Head of caudate nucleus (tissue), 42 donors: ENCODE measurements around the gene LYPD1.
A peak's percentile ranks its signal among the peaks of the same experiment; 100 is the strongest.

Source experiments
- DNase-seq, 42 donors: peaks; one replicate each; pipeline versions ENCODE4 v3.0.0 to v3.0.0-alpha.2; 2020 to 2021; ENCODE audit warnings: mixed read lengths in 7 of 42
- intact Hi-C: fragments of 100-400 bp; cut with DNase I; formaldehyde crosslinking; loops from one replicate; pipeline ENCODE4 v1.15.0; 2022

LYPD1 gene

DNA sequence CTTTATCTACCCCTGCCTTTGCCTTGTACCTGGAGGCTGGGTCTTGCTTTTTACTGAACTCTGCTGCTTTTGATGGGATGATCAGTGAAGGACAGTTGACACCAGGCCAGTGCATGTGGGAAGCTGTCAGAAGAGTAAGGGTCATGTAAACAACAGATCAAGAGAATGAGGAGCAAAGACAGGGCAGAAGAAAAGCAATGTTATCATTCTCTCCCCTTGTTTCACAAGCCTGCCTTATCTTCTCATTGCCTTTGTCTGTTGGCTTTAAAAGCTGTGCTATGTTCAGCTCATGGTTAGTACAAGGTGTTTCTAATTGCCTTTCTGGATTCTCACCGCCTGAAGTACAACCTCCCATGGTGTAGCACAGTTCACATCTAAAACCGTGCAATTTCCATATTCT is 27.6 kb downstream of the LYPD1 start:
- intact Hi-C loops: no loop called here

GRCh38 chr2:132641819-132642218 is 28.2 kb downstream of the LYPD1 start:
- intact Hi-C loops: no loop called here
- no peak for DNase-seq

More for the DNA sequence above, 27.6 kb downstream of the LYPD1 start:
- peak in 1 of 42 donors; percentile 42 for DNase-seq

GRCh38 chr2:132640116-132640515 is 29.9 kb downstream of the LYPD1 start:
- no peak for DNase-seq
- intact Hi-C loops: no loop called here

GRCh38 chr2:132638313-132639040 is 31.5 kb downstream of the LYPD1 start:
- intact Hi-C loops: no loop called here
- DNase-seq: no peak

- no peak for DNase-seq
- intact Hi-C loops: no loop called here
These were observed 33.7 kb downstream of the LYPD1 start for GRCh38 chr2:132636346-132636745.

DNA sequence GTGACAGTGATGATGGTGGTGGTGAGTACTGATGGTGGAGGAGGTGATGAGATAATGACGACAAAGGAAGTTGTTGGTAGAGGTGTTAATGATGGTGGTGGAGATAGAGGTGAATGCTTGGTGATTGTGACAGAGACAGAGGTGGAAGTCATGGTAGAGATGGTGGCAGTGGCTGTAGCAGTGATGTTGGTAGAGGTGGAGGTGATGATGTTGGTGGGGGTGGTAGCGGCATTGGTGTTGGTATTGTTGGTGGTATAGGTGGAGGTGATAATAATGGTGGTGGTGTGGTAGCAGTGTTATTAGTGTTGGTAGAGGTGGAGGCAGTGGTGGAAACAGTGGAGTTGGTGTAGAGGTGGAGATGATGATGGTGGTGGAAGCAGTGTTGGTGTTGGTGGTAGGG is 36.4 kb downstream of the LYPD1 start:
- DNase-seq: no peak
- intact Hi-C loops: no loop called here

DNA sequence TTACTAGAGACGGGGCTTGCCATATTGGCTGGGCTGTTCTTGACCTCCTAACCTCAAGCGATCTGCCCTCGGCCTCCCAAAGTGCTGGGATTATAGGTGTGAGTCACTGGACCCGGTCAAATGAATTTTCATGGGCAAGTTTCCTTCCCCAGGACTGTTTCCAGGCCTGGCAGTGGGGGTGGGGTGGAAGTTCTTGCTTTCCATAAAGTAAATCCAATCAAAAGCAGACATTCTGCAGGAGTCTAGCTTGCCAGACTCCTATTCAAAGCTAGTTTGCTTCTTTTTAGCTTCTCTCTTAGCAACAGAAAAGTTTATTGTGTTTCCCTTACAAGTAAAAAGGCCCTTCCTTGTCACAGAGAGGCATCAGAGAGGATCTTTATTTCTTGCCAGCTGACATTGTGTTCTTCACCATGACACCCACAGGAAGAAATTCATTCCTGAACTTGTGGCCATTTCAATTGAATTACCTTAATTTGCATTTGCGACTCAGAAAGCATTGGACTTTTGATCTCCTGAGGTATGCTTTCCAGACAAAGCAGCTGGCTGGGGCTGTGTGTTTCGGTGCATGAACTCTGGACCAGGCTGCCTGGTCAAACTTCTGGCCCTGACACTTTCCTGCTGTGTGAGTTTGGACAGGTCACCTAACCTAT is 37.9 kb downstream of the LYPD1 start:
- peak in 27 of 42 donors; percentile 18 to 78 (median 44) for DNase-seq
- intact Hi-C loops: no loop called here

- no peak for DNase-seq
- intact Hi-C loops: no loop called here
These were observed 42.5 kb downstream of the LYPD1 start for GRCh38 chr2:132627536-132627935.

- DNase-seq: no peak
- intact Hi-C loops: no loop called here
These were observed 46.7 kb downstream of the LYPD1 start for GRCh38 chr2:132623096-132623839.

- intact Hi-C loops: no loop called here
- DNase-seq: no peak
These were observed 48.7 kb downstream of the LYPD1 start for GRCh38 chr2:132621131-132621875.

DNA sequence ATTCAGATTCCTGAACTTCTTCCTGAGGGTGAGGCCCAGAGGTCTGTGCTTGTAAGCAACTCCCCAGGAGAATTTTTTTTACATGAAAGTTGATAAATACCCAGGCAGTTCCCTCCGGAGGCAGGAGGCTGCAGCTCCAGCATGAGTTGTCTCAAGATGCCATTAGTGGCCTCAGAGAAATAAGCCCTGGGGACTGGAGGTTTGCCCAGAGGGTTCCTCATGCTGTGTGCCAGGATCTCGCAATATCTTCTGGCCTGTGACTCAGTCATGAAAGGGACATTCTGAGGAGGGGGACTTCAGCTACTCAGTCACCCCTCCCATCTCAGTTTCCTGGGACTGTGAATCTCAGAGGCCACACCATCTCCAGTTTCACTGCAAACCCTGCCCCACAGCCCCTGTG is 49.9 kb downstream of the LYPD1 start:
- intact Hi-C loops: no loop called here
- DNase-seq: peak in 4 of 42 donors; percentile 32 to 69 (median 48)

DNA sequence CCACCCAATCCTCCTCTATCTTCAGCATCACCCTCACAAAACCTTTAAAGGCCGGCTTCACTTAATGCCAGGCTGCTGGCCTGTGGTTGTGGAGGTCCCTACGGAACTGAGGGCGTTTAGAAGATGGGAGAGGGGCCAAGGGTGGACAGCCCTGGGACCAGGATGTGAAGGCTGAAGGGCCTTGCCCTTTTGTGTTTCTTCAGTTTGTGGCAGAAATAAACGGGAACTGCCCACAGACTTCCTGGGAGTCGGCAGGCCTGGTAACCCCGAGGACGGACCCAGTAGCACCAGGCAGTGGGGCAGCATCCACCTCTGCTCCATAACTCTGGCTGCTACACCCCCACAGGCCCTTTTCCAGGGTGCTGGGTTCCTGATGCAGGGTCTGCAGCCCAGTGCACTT is 51.3 kb downstream of the LYPD1 start:
- no peak for DNase-seq
- intact Hi-C loops: no loop called here

GRCh38 chr2:132617989-132618388 is 52.0 kb downstream of the LYPD1 start:
- intact Hi-C loops: no loop called here
- DNase-seq: no peak

DNA sequence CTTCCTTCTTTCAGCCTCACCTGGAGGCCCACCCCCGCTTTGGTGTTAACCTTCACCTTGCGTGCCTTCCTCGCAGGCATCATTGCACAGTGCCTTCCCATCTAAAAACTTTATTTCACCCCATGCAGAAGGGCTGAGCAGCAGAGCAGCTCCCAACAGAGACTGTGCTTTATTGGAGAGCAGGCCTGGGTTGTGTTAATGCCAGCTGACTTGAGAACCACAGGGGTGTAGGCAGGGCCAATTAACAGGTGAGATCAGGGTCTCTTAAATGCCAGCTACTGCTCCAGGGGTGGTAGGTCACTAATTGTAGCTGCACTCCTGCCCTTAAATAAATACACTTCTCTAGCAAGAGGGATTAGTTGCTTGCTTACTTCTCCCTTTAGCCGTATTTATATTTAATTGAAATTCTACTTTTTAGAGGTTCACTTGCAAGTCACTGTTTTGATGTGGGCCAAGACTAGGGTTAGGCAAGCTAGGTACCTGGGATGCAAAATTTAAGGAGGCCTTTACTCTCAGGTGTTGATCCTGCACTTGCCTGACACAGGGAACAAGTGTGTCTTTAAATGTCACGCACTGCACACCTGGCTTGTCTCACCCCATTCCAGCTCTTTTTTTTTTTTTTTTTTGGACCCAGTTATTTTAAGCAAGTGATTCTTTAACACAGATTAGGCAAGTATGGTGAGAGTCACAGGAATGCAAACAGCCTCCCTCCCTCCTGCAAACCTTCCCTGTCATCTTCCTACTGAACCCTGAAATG is 54.5 kb downstream of the LYPD1 start:
- intact Hi-C loops: no loop called here

GRCh38 chr2:132611719-132612118 is 58.3 kb downstream of the LYPD1 start:
- intact Hi-C loops: no loop called here
- no peak for DNase-seq

More for the DNA sequence above, 54.5 kb downstream of the LYPD1 start:
- no peak for DNase-seq

DNA sequence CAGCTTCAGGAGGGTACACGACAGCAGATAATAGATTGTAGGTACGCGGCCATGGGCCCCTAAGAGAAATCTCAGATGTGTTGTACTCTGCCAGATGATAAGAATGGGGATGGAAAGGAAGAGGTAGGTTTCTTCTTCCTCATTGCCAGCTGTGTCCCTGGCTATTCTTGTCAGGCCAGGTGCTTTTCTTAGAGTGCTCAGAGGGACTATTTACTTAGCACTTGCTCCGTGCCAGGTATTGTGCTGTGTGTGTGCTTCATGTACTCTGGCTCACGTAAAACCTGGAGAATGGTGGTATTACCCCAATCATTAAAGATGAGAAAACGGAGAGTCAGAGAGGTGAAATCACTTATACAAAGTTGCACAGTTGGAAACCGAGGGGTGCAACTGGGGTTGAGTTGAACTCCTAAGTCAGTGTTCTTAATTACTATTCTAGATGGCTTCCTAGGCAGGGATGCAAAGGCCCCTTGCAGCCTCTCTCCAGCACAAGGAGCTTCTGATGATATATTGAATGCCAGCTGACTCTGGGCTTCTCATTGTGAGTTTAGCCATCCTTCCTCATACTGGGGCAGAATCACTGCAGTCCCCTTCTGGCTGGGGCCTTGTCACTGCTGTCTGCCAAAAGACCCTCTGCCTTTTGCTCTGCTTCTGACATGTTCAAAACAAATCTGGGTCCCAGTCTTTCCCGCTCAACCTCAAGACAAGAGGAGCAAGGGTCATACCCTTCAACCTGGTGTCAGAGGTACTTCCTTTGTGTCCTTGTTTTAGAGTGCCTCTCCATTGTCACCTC is 60.7 kb downstream of the LYPD1 start:
- intact Hi-C loops: no loop called here
- no peak for DNase-seq

DNA sequence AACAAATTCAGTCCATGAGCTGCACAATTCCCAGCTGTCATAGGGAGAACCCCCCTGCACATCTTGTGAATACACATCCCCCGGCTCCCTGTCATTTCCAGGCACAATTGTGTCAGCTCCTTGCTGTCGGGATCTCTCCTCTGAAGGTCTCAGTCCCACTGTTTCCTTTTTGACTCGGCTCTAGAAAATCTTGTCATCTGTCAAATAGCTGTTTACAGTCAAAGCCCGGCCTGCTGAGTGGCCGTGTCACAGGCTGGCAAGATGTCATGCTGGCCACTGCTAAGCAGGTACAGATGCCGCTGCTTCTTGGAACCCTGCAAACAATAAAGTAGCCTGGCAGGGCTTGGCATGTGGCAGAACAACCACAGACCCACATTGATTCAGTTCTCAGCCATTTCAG is 61.7 kb downstream of the LYPD1 start:
- DNase-seq: no peak
- intact Hi-C loops: no loop called here
